ENCODE measurements around the gene SULF2.

Gene SULF2

DNA sequence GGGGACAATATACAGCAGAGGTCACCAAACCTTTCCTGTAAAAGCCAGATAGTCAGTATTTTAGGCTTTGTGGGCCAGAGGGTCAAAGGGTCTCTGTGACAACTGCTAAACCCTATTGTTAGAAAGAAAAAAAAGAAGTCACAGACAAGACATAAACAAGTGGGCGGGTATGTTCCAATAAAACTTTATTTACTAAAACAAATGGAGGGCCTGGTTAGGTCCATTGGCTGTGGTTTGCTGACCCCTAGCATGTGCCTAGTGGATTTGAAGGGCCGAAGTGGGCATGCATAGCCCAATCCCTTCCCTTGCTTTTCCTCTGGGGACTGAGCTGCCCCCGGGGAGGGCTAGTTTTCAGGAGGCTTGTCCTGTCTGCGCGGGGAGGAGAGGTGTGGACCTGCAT, 78.9 kb downstream of the SULF2 start:
- Histone ChIP-seq H3K36me3 (ENCODE audit: insufficient read depth, insufficient read length, low read length) (peaks cover 44% of the 10 kb centered on the region), H3K4me3 (ENCODE audit: insufficient read length, low read depth) (no peak overlapping the region), H3K27me3 (ENCODE audit: insufficient read depth, insufficient read length) (no peaks in the 10 kb centered on the region), H3K9ac (ENCODE audit: insufficient read length, low read depth) (no peak overlapping the region), H3K4me1 (ENCODE audit: insufficient read depth, insufficient read length) (peaks cover 7% of the 10 kb centered on the region), H3K9me3 (ENCODE audit: insufficient read depth, low read length) (no peaks in the 10 kb centered on the region)
- TF ChIP-seq SUZ12 (IDR thresholded peaks at IDR 0.05; ENCODE audit: extremely low read depth, insufficient read depth, insufficient read length) (no peak), ZNF274 (IDR thresholded peaks at IDR 0.05; ENCODE audit: low read depth, low read length) (no peak), YY1 (IDR thresholded peaks at IDR 0.05; ENCODE audit: insufficient read depth, insufficient read length) (no peak)
- DNase-seq (ENCODE audit: low read depth, low spot score): no peak

DNA sequence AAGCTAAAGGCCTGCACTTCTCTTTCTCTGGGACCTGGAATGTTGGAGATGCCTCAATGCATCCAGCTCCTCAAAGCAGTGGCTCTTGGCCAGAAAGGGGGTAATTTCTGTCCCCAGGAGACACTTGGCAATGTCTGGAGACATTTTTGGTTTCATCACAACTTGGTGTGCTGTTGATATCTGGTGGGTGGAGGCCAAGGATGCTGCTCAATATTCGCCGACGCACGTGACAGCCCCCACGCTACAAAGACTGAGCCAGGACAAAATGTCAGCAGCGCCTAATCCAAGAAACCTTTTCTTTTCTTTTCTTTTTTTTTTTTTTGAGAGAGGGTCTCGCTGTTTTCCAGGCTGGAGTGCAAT, 79.8 kb downstream of the SULF2 start:
- Histone ChIP-seq H3K9me3 (ENCODE audit: insufficient read depth, low read length) (no peaks in the 10 kb centered on the region), H3K36me3 (ENCODE audit: insufficient read depth, insufficient read length, low read length) (peaks cover 42% of the 10 kb centered on the region), H3K27me3 (ENCODE audit: insufficient read depth, insufficient read length) (no peaks in the 10 kb centered on the region), H3K4me3 (ENCODE audit: insufficient read length, low read depth) (no peak overlapping the region), H3K9ac (ENCODE audit: insufficient read length, low read depth) (no peak overlapping the region), H3K4me1 (ENCODE audit: insufficient read depth, insufficient read length) (peaks cover 3% of the 10 kb centered on the region)
- TF ChIP-seq YY1 (IDR thresholded peaks at IDR 0.05; ENCODE audit: insufficient read depth, insufficient read length) (no peak), ZNF274 (IDR thresholded peaks at IDR 0.05; ENCODE audit: low read depth, low read length) (no peak), SUZ12 (IDR thresholded peaks at IDR 0.05; ENCODE audit: extremely low read depth, insufficient read depth, insufficient read length) (no peak)
- DNase-seq (ENCODE audit: low read depth, low spot score): no peak

DNA sequence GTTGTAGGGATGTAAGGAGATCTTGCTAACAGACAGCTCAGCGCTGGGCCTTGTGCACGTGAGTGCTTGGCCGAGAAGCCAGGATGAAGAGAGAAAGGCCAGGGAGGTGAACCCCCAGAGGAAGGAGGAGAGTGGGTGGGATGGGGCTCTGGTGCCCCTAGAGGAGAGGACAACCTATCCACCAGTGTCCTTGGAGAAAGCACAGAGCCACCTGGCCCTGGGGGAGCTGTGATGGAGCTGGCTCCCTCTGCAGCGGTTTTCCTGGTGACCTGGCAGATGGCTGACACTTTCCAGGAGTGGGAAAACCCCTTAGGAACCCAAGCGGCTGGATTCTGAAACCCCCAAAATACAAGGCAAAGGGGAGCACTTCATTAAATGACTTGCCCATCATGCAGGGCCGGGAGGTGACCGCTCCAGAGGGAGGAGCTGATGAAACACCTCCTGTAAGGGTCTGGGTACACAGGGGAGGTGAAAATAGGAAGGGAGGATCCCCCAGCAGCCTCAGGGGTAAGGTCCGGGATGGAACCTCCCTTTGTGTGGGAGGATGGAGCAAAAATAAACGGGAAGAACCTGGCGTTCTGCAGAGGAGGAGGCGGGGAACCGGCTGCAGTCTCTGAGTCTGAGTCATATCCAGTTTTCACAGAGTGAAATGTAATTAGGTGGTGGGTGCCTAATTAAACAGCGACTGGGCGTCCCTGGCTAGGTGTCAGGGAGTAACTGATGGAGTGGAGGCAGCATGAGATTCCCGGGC, 80.4 kb downstream of the SULF2 start:
- Histone ChIP-seq H3K9me3 (ENCODE audit: insufficient read depth, low read length) (no peaks in the 10 kb centered on the region), H3K4me1 (ENCODE audit: insufficient read depth, insufficient read length) (peaks cover 3% of the 10 kb centered on the region), H3K36me3 (ENCODE audit: insufficient read depth, insufficient read length, low read length) (peaks cover 43% of the 10 kb centered on the region), H3K27me3 (ENCODE audit: insufficient read depth, insufficient read length) (no peaks in the 10 kb centered on the region), H3K4me3 (ENCODE audit: insufficient read length, low read depth) (no peak overlapping the region), H3K9ac (ENCODE audit: insufficient read length, low read depth) (no peak overlapping the region)
- DNase-seq (ENCODE audit: low read depth, low spot score): no peak
- TF ChIP-seq SUZ12 (IDR thresholded peaks at IDR 0.05; ENCODE audit: extremely low read depth, insufficient read depth, insufficient read length) (no peak), ZNF274 (IDR thresholded peaks at IDR 0.05; ENCODE audit: low read depth, low read length) (no peak), YY1 (IDR thresholded peaks at IDR 0.05; ENCODE audit: insufficient read depth, insufficient read length) (no peak)

DNA sequence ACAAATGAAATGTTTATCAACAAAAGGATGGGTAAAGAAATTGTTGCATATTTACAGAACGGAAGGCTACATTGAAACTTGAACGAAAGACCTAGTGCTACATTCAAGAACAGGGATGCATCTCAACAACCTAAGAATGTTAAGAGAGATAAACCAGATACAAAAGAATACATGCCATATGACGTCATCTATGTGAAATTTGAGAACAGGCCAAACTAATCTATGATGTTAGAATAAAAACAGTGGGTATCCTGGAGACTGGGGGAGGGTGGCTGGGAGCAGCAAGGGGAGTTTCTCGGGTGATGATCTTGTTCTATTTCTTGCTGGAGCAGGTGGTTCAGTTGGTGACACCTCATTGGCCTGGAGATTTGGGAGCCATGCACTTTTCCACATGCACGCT, 81.5 kb downstream of the SULF2 start:
- Histone ChIP-seq H3K9ac (ENCODE audit: insufficient read length, low read depth) (no peak overlapping the region), H3K9me3 (ENCODE audit: insufficient read depth, low read length) (no peaks in the 10 kb centered on the region), H3K4me1 (ENCODE audit: insufficient read depth, insufficient read length) (no peaks in the 10 kb centered on the region), H3K27me3 (ENCODE audit: insufficient read depth, insufficient read length) (no peaks in the 10 kb centered on the region), H3K36me3 (ENCODE audit: insufficient read depth, insufficient read length, low read length) (peaks cover 49% of the 10 kb centered on the region), H3K4me3 (ENCODE audit: insufficient read length, low read depth) (no peak overlapping the region)
- DNase-seq (ENCODE audit: low read depth, low spot score): no peak
- TF ChIP-seq ZNF274 (IDR thresholded peaks at IDR 0.05; ENCODE audit: low read depth, low read length) (no peak), YY1 (IDR thresholded peaks at IDR 0.05; ENCODE audit: insufficient read depth, insufficient read length) (no peak), SUZ12 (IDR thresholded peaks at IDR 0.05; ENCODE audit: extremely low read depth, insufficient read depth, insufficient read length) (no peak)

DNA sequence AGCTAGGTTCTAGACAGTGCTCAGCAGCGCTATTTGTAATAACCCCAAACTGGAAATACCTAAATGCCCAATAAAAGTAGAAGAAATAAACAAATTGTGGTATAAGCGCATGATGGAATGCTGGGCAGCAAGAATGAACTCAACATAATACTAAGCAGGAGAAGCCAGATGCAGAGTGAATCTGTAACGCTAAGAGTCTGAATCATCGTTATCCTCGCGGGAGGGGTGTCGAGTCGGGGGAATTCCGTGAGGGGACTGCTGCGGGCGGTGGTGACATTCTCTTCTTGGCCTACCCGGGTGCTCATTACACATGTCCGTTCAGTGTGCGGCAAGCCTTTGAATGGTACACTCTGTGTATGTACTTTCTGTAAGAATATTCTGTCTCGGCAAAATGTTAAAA, 83.7 kb downstream of the SULF2 start:
- Histone ChIP-seq H3K9ac (ENCODE audit: insufficient read length, low read depth) (no peak overlapping the region), H3K4me3 (ENCODE audit: insufficient read length, low read depth) (no peak overlapping the region), H3K36me3 (ENCODE audit: insufficient read depth, insufficient read length, low read length) (peaks cover 61% of the 10 kb centered on the region), H3K4me1 (ENCODE audit: insufficient read depth, insufficient read length) (no peaks in the 10 kb centered on the region), H3K27me3 (ENCODE audit: insufficient read depth, insufficient read length) (no peaks in the 10 kb centered on the region), H3K9me3 (ENCODE audit: insufficient read depth, low read length) (peaks cover 4% of the 10 kb centered on the region; the same call in 1 of the 2 replicates)
- TF ChIP-seq YY1 (IDR thresholded peaks at IDR 0.05; ENCODE audit: insufficient read depth, insufficient read length) (no peak), ZNF274 (IDR thresholded peaks at IDR 0.05; ENCODE audit: low read depth, low read length) (no peak), SUZ12 (IDR thresholded peaks at IDR 0.05; ENCODE audit: extremely low read depth, insufficient read depth, insufficient read length) (no peak)
- DNase-seq (ENCODE audit: low read depth, low spot score): no peak

DNA sequence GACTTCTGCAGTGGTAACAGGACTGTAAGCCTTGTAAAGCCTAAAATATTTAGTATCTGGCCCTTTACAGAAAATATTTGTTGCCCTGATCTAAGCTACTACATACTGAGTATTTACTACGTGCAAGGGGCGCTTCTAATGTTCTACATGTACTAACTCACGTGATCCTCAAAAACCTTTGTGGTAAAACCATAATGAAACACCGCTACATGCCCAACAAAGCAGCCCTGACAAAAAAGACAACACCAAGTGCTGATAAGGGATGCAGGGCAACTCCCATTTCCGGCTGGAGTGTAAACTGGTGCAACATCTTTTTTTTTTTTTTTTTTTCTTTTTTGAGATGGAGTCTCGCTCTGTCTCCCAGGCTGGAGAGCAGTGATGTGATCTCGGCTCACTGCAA, 85.0 kb downstream of the SULF2 start:
- Histone ChIP-seq H3K36me3 (ENCODE audit: insufficient read depth, insufficient read length, low read length) (peaks cover 68% of the 10 kb centered on the region), H3K9ac (ENCODE audit: insufficient read length, low read depth) (no peak overlapping the region)

DNA sequence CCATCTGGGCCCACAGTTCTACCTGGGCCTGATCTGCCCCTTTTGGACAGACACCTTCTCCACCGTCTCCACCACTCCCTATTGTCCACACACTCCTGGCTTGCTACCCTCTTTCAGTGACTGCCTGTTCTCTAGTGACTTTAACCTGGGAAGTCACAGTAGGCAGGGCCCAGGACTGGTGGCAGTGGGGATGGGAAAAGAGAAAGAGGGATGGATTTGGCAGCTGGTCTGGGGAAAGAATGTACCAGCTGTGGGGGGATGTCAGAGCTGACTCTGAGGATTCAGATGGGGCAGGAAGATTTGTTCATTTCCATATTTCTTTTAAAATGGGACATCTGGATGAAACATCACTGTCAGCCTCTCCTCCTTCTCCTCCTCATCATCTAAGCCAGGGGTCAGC, 85.5 kb downstream of the SULF2 start:
- Histone ChIP-seq H3K9ac (ENCODE audit: insufficient read length, low read depth) (no peak overlapping the region), H3K27me3 (ENCODE audit: insufficient read depth, insufficient read length) (no peaks in the 10 kb centered on the region), H3K4me1 (ENCODE audit: insufficient read depth, insufficient read length) (no peaks in the 10 kb centered on the region), H3K9me3 (ENCODE audit: insufficient read depth, low read length) (peaks cover 12% of the 10 kb centered on the region; the same call in 1 of the 2 replicates), H3K4me3 (ENCODE audit: insufficient read length, low read depth) (no peak overlapping the region), H3K36me3 (ENCODE audit: insufficient read depth, insufficient read length, low read length) (peaks cover 69% of the 10 kb centered on the region)
- DNase-seq (ENCODE audit: low read depth, low spot score): no peak
- TF ChIP-seq SUZ12 (IDR thresholded peaks at IDR 0.05; ENCODE audit: extremely low read depth, insufficient read depth, insufficient read length) (no peak), YY1 (IDR thresholded peaks at IDR 0.05; ENCODE audit: insufficient read depth, insufficient read length) (no peak), ZNF274 (IDR thresholded peaks at IDR 0.05; ENCODE audit: low read depth, low read length) (no peak)

More for the DNA sequence above, 85.0 kb downstream of the SULF2 start:
- Histone ChIP-seq H3K4me3 (ENCODE audit: insufficient read length, low read depth) (no peak overlapping the region), H3K4me1 (ENCODE audit: insufficient read depth, insufficient read length) (no peaks in the 10 kb centered on the region), H3K27me3 (ENCODE audit: insufficient read depth, insufficient read length) (no peaks in the 10 kb centered on the region), H3K9me3 (ENCODE audit: insufficient read depth, low read length) (peaks cover 12% of the 10 kb centered on the region; the same call in 1 of the 2 replicates)
- no peak for DNase-seq (ENCODE audit: low read depth, low spot score)
- TF ChIP-seq YY1 (IDR thresholded peaks at IDR 0.05; ENCODE audit: insufficient read depth, insufficient read length) (no peak), ZNF274 (IDR thresholded peaks at IDR 0.05; ENCODE audit: low read depth, low read length) (no peak), SUZ12 (IDR thresholded peaks at IDR 0.05; ENCODE audit: extremely low read depth, insufficient read depth, insufficient read length) (no peak)
